SKM-1 (cell line): ENCODE results near the gene ST6GALNAC2.
"Not testable (repeated sequence)": the region's sequence is repeated elsewhere in the genome, so short reads cannot be mapped to it uniquely, and the experiment has no call there.

Experiments
- DNase-seq: peaks from one replicate; lab custom pipeline; 2025; ENCODE audit not compliant: unreplicated experiment; lab: John Stamatoyannopoulos, UW

Gene ST6GALNAC2

DNA sequence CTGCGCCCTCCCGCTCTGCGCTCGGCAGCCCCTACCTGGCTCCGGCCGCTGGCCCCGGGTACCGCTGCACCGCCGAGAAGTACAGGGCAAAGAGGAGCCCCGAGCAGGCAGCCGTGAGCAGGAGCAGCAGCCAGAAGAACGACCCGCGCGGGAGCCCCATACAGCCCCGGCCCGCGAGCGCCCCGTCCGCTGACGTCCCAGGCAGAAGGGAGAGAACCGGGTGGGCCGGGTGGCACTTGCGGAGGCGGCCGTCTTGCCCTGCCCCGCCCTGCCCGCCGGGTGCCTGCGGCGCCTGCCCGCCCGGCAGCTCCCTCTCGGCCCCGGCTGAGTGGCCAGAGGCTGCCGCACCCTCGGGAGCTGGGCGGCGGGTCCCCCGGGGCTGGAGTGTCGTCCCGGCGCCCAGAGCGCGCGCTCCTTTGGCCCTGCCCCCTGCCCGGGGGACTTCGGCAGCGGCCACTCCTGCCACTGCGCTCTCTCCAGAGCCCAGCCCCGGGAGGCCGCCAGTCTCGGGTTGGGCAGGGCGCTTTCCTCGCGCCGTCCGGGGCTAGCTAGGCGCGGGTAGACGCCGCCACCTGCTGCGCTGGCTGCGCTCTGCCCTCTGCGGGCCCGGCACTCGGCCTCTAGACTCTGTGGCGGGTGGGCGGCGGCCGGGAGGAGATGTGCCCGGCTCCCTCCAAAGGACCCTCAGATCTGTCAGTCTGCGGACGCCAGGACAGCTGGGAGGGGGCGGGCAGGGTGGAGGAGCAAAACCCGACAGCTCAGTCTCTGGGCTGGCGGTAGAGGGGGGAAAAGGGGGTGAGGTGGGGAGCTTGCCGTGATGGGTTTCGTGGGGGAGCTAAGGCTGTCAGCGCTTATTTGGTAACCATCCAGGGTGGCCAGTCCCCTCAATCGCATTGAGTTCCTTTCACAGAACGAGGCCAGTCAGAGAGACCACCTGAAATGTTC lies at the start of gene ST6GALNAC2:
Gene ST6GALNAC2, minus strand, starts transcription at position 212 of the 945 bp plus-strand sequence. Its CDS starts 52 bp downstream, at position 160.
- no peak for DNase-seq

DNA sequence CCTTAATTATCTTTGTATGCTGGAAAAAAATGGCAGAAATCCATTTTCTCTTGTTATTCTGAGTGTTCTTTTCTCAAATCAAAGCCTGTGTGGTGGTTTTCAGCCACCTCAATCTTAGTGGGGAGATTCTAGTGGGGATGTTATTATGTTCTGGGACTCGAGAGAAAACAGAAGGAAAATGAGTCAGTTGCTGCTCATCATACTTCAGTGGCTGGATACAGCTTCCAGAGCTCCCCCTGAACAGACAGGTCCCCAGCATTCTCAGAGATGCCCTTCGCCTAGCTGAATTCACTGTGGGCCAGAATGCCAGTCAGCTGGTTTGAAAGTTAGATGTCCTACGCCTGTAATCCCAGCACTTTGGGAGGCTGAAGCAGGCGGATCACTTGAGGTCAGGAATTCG lies 49.4 kb upstream of the ST6GALNAC2 start:
- no peak for DNase-seq

DNA sequence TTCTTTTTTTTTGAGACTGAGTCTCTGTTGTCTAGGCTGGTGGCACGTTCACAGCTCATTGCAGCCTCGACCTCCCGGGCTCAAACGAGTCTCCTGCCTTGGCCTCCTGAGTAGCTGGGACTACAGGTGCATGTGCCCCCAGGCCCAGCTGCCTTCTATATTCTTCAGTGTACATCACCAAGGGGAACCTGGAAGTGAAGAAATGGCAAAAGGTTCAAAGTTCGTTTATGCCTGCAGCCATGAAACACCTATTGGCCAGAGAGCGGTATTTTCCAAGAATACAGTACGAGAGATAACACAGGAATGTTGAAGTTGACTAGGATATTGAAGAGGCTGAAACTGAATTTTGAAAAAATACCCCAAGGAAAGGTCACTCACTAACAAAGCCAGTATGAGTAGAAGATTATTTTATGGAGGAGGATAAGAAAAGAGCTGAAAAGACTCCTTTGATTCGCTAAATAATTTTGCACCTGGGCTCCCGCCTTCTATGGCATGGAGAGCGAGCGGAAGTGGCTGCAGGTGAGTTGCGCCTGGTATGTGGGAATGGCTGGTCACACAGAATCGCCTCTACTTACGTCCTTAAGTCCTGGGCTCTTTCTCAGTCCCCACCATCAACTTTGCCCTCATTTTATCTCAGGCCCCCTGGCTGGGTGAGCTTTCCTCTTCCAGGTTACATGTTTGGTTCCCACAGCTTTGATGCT lies 48.1 kb upstream of the ST6GALNAC2 start:
- no peak for DNase-seq

DNA sequence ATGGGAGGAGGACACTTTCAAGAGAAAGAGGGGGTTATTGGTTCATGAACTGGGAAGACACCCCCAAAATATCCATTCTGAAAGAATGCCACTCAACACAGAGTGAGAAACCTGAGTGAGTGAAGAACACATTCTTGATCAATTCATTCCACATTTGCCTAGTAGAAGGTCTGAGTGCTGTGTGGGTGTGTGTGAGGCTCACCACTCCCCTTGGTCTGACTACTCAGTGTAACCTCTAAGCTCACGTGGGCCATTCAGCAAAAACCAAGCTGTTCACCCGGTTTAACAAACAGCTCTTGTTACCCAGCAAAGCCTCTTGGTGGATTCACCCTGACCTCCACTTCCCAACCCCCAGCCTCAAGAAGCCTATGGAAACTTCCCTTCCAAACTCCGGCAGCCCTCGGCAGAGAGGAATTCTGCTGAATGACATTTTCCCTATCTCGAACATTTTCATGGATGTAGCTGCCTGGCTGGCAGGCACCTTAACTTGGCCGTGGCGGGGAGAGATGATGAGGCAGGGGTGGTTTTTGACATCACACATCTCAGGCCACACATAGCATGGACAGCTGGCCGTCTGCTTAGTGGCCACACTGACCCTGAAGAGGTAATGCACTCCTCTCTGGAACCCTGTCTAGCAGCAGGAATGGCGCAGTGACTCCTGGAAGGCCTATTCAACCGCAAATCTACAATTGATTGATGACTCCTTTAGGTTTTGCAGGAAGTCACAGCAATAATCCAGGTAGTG lies 46.3 kb upstream of the ST6GALNAC2 start:
- DNase-seq = no peak

DNA sequence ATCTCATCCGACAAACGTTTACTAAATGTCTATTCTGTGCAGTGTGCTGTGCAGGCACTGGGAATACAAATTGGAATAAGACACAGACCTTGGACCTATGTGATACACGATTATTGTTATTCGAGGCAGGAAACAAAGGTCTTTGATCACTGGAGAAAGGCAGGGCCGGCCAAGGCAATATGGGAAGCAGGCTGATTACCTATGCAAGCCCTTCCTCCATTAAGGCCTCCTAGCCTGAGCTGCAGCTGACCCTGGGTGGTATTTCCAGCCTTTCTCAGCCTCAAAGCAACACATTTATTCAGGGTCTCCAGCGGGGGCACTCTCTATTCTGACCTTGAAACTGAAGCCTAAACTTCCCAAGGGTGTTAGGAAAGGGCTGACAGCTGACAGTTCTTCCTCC lies 44.5 kb upstream of the ST6GALNAC2 start:
- no peak for DNase-seq

DNA sequence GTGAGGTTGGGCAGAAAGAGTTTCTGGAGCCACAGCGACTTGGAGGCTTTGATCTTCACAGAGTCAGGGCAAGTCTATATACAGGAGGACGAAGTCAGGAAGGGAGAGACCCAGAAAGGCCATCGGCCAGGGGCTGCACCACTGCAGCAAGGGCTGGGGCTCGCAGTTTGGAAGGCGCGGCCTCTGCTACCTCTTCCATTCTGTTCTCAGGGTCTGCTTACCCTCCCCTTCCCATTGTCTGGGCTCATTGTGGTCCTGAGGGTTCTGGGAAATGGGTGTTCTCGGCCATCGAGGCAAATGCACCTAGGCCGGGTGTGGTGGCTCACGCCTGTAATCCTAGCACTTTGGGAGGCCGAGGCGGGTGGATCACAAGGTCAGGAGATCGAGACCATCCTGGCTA lies 41.9 kb upstream of the ST6GALNAC2 start:
- no peak for DNase-seq

DNA sequence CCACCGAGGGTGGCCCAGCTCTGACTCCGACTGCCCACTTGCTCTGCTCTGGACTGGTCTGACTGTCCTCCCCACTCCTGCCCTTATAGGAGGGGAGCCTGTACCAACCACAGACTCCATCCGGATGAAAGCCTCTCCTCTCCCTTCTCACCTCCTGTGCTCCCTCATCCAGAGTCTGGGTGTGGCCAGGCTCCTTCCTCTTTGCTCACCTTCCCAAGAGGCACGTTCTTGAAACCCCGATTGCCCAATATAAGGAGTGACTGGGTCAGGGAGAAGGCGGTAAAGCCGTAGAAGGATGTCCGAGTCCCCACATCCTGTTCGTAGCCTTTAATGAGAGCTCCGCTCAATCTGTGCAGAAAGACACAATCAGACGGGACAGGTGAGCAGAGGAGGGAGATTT lies 40.8 kb upstream of the ST6GALNAC2 start:
- DNase-seq = no peak

DNA sequence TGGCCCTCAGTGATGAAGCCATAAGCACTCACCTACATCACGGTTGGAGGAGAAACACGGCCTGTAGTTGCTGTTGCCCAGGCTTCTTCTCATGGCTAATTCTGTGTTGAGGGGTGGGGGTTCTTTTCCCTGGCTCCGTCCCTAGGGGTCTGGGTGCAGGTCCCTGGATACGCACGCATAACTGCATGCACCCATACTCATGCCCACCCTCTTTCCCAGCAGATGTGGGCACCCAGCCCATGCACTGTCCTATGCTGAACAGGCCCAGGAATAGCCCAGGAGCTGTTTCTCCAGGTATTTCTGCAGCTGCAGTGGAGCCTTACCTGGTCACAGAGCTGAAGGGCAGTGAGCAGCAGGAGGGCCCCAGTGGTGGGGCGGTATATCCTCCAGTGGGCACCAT lies 39.8 kb upstream of the ST6GALNAC2 start:
- DNase-seq = no peak

DNA sequence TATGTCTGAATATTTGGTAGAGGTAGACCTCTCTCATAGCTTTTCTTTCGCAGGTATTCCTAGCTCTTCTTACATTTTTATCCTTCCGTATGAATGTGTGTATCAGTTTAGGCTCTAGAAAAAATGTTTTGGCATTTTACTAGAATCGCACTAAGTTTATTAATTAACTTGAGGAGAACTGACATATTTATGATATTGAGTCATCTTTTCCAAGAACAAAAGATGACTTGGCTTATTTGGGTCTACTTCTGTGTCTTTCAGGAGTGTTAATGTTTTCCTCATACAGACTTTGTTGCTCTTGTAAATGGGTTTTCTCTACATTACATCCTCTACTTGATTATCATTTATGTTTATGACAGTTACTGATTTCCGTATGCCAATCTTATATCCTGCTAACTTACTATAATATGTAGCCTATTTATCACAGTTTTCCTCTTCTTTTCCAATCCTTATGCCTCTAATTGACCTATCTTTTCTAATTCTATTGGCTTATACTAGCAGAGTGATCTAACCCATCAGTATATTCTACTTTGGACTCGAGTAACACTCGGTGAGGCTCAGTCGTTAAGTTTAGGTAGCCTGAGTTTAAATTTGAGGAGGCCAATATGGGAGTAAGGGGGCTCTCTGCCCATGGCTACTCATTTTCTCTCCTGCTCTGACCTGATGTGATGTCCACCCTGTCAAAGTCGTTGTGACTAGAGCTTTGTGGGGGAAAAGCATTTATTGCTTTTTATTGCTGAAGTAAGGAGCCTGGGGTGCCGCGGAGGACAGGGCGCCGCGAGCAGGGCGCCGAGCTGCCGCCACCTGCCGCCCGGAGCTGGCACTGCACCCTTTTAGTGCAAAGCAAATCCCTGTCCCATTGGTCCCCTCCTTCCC lies 37.8 kb upstream of the ST6GALNAC2 start:
- peak; percentile 70 for DNase-seq

DNA sequence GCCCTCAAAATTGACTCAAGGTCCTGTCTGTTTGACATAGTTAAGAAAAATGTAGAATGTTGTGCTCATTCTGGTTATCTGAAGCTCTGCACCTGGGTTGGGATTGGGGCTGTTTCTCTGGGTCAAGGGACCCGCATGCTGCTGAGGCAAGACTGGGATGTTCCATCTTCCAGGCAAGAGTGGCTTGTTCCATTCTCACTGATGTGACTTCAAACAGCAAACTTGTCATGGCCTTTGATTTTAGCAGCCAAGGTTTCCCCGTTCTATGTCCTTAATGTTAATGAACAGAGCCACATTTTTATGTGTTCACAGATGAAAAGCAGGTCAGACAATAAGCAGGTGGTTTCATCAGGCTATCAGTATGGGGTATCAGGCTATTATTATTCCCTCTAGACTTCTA lies 32.2 kb upstream of the ST6GALNAC2 start:
- no peak for DNase-seq

DNA sequence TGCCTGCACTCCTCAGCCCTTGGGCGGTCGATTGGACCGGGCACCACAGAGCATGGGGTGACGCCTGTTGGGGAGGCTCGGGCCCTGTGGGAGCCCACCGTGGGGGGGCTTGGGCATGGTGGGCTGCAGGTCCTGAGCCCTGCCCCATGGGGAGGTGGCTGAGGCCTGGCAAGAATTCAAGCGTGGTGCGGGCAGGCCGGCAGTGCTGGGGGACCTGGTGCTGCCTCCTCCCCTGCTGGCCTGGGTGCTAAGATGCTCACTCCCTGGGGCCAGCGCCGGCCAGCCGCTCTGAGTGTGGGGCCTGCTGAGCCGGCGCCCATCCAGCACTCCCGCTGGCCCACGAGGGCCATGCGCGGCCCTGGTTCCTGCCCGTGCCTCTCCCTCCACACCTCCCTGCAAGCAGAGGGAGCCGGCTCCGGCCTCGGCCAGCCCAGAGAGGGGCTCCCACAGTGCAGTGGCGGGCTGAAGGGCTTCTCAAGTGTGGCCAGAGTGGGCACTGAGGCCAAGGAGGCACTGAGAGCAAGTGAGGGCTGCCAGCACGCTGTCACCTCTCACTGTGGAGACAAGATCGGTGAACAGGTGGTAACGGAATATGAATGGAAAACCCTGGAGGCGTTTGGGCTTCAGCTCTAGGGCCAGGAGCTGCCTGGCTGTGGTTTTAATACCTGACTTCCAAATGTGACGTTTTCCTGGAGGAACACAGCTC lies 29.4 kb upstream of the ST6GALNAC2 start:
- DNase-seq = no peak

DNA sequence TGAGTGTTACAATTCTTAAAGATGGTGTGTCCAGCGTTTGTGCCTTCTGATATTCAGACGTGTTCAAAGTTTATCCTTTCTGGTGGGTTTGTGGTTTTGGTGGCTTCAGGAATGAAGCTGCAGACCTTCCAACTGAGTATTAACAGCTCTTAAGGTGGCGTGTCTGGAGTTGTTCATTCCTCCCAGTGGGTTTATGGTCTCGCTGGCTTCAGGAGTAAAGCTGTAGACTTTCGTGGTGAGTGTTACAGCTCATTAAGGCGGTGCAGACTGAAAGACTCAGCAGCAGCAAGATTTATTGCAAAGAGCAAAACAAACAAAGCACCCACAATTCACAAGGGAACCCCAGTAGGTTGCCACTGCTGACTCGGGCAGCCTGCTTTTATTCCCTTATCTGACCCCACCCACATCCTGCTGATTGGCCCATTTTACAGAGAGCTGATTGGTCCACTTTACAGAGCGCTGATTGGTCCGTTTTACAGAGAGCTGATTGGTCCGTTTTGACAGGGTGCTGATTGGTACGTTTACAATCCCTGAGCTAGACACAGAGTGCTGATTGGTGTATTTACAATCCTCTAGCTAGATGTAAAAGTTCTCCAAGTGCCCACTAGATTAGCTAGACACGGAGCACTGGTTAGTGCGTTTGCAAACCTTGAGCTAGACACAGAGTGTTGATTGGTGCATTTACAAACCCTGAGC lies 28.6 kb upstream of the ST6GALNAC2 start:
- DNase-seq = not testable (repeated sequence)

DNA sequence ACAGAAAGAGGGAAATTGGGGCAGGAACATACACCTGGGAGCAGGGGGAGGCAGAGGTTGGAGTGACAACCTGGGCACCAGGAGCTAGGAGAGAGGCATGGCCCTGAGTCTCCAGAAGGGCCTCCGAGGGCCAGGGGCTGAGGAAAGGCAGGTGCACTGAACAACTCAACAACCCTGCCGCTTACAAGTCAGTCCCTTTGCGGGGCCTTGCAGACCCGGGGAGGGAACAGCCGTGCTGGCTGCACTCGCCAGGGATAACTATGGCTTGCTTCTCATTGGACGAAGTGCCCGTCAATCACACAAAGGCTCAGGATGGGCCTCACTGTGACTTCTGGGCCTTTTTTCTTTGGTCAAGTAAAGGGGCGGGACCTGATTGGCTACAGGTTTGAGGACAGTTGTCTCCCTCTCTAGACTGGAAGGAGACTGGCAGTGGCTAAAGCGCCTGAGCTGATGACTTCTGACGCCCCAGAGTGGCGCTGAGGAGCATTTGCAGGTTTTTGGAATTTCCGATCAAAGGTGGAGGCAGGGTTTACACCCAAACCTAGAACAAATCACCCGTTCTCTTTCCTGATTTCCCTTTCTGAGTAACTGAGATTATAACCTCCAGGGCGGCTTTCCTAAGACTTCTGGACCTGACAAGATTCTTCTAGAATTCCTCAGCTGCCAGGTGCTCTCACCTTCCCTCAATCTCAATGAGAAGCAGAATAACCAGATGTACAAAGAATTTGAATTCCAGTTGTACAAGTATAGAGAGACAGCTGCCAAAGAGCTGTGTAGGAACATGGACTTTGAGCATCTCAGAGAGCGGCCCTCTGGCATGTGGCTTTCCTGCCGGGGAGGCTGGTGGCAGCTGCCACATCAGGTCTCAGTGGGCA lies 27.6 kb upstream of the ST6GALNAC2 start:
- DNase-seq = no peak

DNA sequence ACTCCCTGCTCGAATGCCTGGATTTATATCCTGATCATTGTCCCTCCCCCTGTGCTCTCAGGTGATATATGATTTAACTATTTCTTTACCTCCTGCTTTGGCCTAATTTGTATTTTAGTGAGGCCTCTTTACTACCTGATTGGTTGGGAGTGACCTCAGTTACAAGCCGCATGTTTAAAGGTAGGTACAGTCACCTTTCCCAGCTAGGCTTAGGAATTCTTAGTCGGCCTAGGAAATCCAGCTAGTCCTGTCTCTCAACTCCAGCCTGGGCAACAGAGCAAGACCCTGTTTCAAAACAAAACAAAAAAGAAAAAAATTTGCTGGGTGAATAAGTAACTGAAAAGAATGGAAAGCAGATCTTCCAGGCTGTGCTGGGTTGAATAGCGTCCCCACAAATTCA lies 26.8 kb upstream of the ST6GALNAC2 start:
- DNase-seq = no peak

DNA sequence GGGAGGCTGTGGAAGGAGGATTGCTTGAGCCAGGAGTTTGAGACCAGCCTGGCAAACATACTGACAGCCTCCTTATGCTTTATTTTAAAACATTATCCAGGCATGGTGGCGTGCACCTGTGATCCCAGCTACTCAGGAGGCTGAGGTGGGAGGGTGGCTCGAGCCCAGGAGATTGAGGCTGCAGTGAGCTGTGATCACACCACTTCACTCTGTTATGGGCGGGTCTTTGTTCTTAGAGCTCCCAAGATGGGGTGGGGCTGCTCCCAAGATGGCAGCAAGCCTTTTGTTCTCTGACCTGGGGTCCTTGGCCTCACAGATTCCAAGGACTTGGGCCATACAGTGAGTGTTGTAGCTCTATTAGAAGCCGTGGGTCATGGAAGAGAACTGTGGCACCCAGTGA lies 26.1 kb upstream of the ST6GALNAC2 start:
- no peak for DNase-seq

DNA sequence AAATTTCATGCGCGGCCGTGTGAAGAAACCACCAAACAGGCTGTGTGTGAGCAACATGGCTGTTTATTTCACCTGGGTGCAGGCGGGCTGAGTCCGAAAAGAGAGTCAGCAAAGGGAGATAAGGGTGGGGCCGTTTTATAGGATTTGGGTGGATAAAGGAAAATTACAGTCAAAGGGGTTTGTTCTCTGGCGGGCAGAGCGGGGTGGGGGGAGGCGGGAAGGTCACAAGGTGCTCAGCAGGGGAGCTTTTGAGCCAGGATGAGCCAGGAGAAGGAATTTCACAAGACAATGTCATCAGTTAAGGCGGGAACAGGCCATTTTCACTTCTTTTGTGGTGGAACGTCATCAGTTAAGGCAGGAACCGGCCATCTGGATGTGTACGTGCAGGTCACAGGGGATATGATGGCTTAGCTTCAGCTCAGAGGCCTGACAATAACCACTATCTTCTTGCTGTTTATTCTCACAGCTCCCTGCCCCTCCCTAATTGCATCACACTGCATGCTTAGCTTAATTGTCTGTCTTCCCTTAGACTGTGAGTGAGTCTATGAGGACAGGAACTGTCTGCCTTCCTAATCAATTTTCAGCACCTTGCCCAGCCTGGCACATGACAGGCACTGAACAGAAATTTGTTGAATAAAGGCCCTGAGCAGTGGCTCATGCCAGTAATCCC lies 25.6 kb upstream of the ST6GALNAC2 start:
- DNase-seq = not testable (repeated sequence)

DNA sequence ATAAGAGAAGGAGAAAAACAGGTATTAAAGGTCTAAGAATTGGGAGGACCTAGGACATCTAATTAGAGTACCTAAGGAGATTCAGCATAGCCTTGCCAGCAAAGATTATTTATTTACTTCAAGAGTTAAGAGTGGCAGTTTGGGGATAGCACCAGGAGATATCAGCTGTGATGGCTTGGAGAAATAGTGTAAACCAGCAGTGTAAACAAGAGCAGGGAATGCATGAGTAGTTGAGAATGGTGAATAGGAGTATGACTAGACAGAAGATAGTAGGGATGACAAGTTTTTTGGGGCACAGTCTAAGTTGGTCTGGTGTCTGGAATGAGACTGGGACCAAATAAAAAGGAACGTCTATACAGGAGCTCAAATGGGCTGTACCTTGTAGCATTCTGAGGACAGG lies 21.0 kb upstream of the ST6GALNAC2 start:
- not testable (repeated sequence) for DNase-seq

DNA sequence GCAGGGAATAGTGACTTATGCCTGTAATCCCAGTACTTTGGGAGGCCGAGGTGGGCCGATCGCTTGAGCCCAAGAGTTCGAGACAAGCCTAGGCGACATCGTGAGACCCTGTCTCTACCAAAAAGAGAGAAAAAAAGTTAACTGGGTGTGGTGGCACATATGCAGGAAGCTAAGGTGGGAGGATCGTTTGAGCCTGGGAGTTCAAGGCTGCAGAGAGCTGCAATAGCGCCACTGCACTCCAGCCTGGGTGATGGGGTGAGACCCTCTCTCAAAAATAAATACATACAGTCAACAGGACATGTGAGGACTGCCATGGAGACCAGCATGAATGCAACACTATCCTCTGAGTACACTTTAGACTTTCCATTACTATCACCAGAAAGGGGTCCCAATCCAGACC lies 15.4 kb upstream of the ST6GALNAC2 start:
- no peak for DNase-seq
